Activated naive CD8-positive, alpha-beta T cell (primary cell): ENCODE measurements around the gene TENM3.

Source experiments
- H3K27ac Mint-ChIP-seq: one replicate; pipeline ENCODE4 v1.8.0; 2021; ENCODE audit warnings: mixed read lengths
- H3K27me3 Mint-ChIP-seq: one replicate; pipeline ENCODE4 v1.8.0; 2021; ENCODE audit warnings: mixed read lengths
- H3K36me3 Mint-ChIP-seq: one replicate; pipeline ENCODE4 v1.8.0; 2021; ENCODE audit warnings: mixed read lengths
- H3K4me1 Mint-ChIP-seq: one replicate; pipeline ENCODE4 v1.8.0; 2021; ENCODE audit warnings: low read depth, mixed read lengths
- H3K4me3 Mint-ChIP-seq: one replicate; pipeline ENCODE4 v1.8.0; 2021; ENCODE audit warnings: mild to moderate bottlenecking, mixed read lengths
- H3K9me3 Mint-ChIP-seq: one replicate; pipeline ENCODE4 v1.8.0; 2021; ENCODE audit warnings: low read depth, mixed read lengths

The TENM3 gene

GRCh38 chr4:182832352-182833120 is 589.3 kb downstream of the TENM3 start:
- H3K4me1 Mint-ChIP-seq, result no peaks in the 10 kb centered on the region
- H3K9me3 Mint-ChIP-seq, result no peaks in the 10 kb centered on the region
- H3K27ac Mint-ChIP-seq, result no peak overlapping the region
- peaks cover 34% of the 10 kb centered on the region for H3K27me3 Mint-ChIP-seq
- H3K4me3 Mint-ChIP-seq, result no peak overlapping the region
- H3K36me3 Mint-ChIP-seq, result no peaks in the 10 kb centered on the region

- no peaks in the 10 kb centered on the region for H3K36me3 Mint-ChIP-seq
- H3K4me1 Mint-ChIP-seq, result no peaks in the 10 kb centered on the region
- no peaks in the 10 kb centered on the region for H3K9me3 Mint-ChIP-seq
- peaks cover 35% of the 10 kb centered on the region for H3K27me3 Mint-ChIP-seq
- H3K4me3 Mint-ChIP-seq, result no peak overlapping the region
- H3K27ac Mint-ChIP-seq, result no peak overlapping the region
Measured at GRCh38 chr4:182835006-182835740, 592.0 kb downstream of the TENM3 start.

- no peak overlapping the region for H3K27ac Mint-ChIP-seq
- no peaks in the 10 kb centered on the region for H3K4me1 Mint-ChIP-seq
- peaks cover 29% of the 10 kb centered on the region for H3K27me3 Mint-ChIP-seq
- H3K4me3 Mint-ChIP-seq, result no peak overlapping the region
- no peaks in the 10 kb centered on the region for H3K36me3 Mint-ChIP-seq
- no peaks in the 10 kb centered on the region for H3K9me3 Mint-ChIP-seq
Measured at GRCh38 chr4:182837831-182838230, 594.6 kb downstream of the TENM3 start.

- Mint-ChIP-seq H3K27me3 (peaks cover 29% of the 10 kb centered on the region), H3K36me3 (no peaks in the 10 kb centered on the region), H3K27ac (no peak overlapping the region), H3K4me1 (no peaks in the 10 kb centered on the region), H3K4me3 (no peak overlapping the region), H3K9me3 (no peaks in the 10 kb centered on the region)
Measured at GRCh38 chr4:182838535-182838934, 595.3 kb downstream of the TENM3 start.

- H3K27ac Mint-ChIP-seq, result no peak overlapping the region
- no peaks in the 10 kb centered on the region for H3K36me3 Mint-ChIP-seq
- no peaks in the 10 kb centered on the region for H3K4me1 Mint-ChIP-seq
- H3K4me3 Mint-ChIP-seq, result no peak overlapping the region
- H3K9me3 Mint-ChIP-seq, result no peaks in the 10 kb centered on the region
- H3K27me3 Mint-ChIP-seq, result peaks cover 29% of the 10 kb centered on the region
Measured at GRCh38 chr4:182839256-182839655, 596.1 kb downstream of the TENM3 start.

GRCh38 chr4:182840108-182840507 is 596.9 kb downstream of the TENM3 start:
- Mint-ChIP-seq H3K36me3 (no peaks in the 10 kb centered on the region), H3K9me3 (no peaks in the 10 kb centered on the region), H3K4me1 (no peaks in the 10 kb centered on the region), H3K4me3 (no peak overlapping the region), H3K27me3 (peaks cover 27% of the 10 kb centered on the region), H3K27ac (no peak overlapping the region)

- peaks cover 11% of the 10 kb centered on the region for H3K27me3 Mint-ChIP-seq
- no peaks in the 10 kb centered on the region for H3K9me3 Mint-ChIP-seq
- no peak overlapping the region for H3K4me3 Mint-ChIP-seq
- H3K36me3 Mint-ChIP-seq, result no peaks in the 10 kb centered on the region
- no peak overlapping the region for H3K27ac Mint-ChIP-seq
- no peaks in the 10 kb centered on the region for H3K4me1 Mint-ChIP-seq
Measured at GRCh38 chr4:182842104-182842600, 599.0 kb downstream of the TENM3 start.

- no peaks in the 10 kb centered on the region for H3K4me1 Mint-ChIP-seq
- H3K4me3 Mint-ChIP-seq, result no peak overlapping the region
- no peak overlapping the region for H3K27ac Mint-ChIP-seq
- peaks cover 4% of the 10 kb centered on the region for H3K27me3 Mint-ChIP-seq
- H3K36me3 Mint-ChIP-seq, result no peaks in the 10 kb centered on the region
- no peaks in the 10 kb centered on the region for H3K9me3 Mint-ChIP-seq
Measured at GRCh38 chr4:182842759-182843390, 599.7 kb downstream of the TENM3 start.

- H3K4me3 Mint-ChIP-seq, result no peak overlapping the region
- peaks cover 4% of the 10 kb centered on the region for H3K27me3 Mint-ChIP-seq
- H3K27ac Mint-ChIP-seq, result no peak overlapping the region
- no peaks in the 10 kb centered on the region for H3K4me1 Mint-ChIP-seq
- H3K9me3 Mint-ChIP-seq, result no peaks in the 10 kb centered on the region
- no peaks in the 10 kb centered on the region for H3K36me3 Mint-ChIP-seq
Measured at GRCh38 chr4:182843808-182844325, 600.7 kb downstream of the TENM3 start.

GRCh38 chr4:182845618-182846017 is 602.4 kb downstream of the TENM3 start:
- H3K4me1 Mint-ChIP-seq, result no peaks in the 10 kb centered on the region
- H3K27ac Mint-ChIP-seq, result no peak overlapping the region
- H3K36me3 Mint-ChIP-seq, result peaks cover 2% of the 10 kb centered on the region
- H3K9me3 Mint-ChIP-seq, result no peaks in the 10 kb centered on the region
- no peak overlapping the region for H3K4me3 Mint-ChIP-seq
- peaks cover 2% of the 10 kb centered on the region for H3K27me3 Mint-ChIP-seq

- no peaks in the 10 kb centered on the region for H3K9me3 Mint-ChIP-seq
- no peak overlapping the region for H3K27ac Mint-ChIP-seq
- no peak overlapping the region for H3K4me3 Mint-ChIP-seq
- H3K27me3 Mint-ChIP-seq, result peaks cover 2% of the 10 kb centered on the region
- no peaks in the 10 kb centered on the region for H3K4me1 Mint-ChIP-seq
- H3K36me3 Mint-ChIP-seq, result peaks cover 2% of the 10 kb centered on the region
Measured at GRCh38 chr4:182846036-182846435, 602.8 kb downstream of the TENM3 start.

- H3K27me3 Mint-ChIP-seq, result peaks cover 2% of the 10 kb centered on the region
Measured at GRCh38 chr4:182847576-182848450, 604.6 kb downstream of the TENM3 start.

GRCh38 chr4:182848685-182849084 is 605.5 kb downstream of the TENM3 start:
- no peaks in the 10 kb centered on the region for H3K9me3 Mint-ChIP-seq
- H3K27me3 Mint-ChIP-seq, result peaks cover 2% of the 10 kb centered on the region
- H3K27ac Mint-ChIP-seq, result no peak overlapping the region
- H3K4me3 Mint-ChIP-seq, result no peak overlapping the region
- peaks cover 2% of the 10 kb centered on the region for H3K36me3 Mint-ChIP-seq
- no peaks in the 10 kb centered on the region for H3K4me1 Mint-ChIP-seq

More at GRCh38 chr4:182847576-182848450, 604.6 kb downstream of the TENM3 start:
- Mint-ChIP-seq H3K9me3 (no peaks in the 10 kb centered on the region), H3K36me3 (peaks cover 2% of the 10 kb centered on the region), H3K4me1 (no peaks in the 10 kb centered on the region), H3K27ac (no peak overlapping the region), H3K4me3 (no peak overlapping the region)
